ENCODE results near the gene CRB2.

CRB2 gene

GRCh38 chr9:123424552-123425225, 68.7 kb downstream of the CRB2 start:
- DNase-seq = peak; percentile 35

DNA sequence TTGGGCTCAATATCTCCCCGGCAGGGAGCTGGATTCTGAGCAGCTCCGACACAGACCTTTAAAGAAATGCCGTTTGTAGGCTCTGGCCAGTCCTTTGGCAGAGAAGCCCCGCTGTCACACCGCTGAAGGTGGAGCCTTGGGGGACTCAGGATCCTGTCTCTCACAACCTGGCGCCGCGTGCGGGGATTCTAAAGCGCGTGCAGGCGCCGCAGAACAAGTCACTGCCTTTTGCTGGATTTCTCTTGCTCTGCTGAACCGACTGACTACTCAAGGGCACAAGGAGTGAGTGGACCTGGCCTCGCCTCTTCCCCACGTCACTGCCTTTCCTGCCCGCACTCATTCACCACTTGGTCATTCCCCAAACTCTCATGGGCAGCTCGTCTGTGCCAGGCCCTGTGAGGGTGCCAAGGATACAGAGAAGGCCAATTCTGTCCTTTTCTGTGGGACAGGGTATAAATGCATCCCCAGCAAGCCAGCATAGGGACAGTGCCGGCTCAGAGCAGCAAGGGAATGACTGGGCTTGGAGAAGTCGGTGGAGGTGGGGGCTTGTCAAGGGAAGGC, 69.3 kb downstream of the CRB2 start:
- peak; percentile 43 for DNase-seq

GRCh38 chr9:123425836-123426365, 69.9 kb downstream of the CRB2 start:
- peak; percentile 45 for DNase-seq

DNA sequence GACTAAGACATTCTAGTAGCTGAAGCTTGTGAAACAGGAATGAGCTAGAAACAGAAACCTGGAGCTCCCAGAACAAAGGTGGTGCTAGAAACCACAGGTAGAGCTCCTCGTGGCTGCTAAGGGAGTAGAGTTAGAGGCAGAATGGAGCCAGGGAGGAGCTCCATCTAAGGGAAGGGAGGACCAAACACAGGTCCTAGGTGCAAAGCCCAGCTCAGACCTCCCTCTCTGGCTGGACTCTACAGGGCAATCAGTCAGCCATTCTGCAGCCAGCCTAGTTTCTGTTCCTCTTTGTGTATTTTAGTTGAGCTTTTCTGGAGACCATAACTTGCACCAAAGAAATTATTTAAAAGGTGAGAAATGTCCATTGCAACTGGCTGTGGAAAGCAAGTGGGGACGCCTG, 70.4 kb downstream of the CRB2 start:
- peak; percentile 39 for DNase-seq
